K562 (cell line): ENCODE results near the gene RAD51D. TPM values are rescaled to one million over a fixed set of nuclear protein-coding genes. Genes with fewer than 3 reads are reported as not detected.

Experiments used
- ESRRA ChIP-seq: fragments of 450-650 bp; IDR thresholded peaks from 2 replicates; pipeline ENCODE4 v1.6.1; 2014; ENCODE audit warnings: low read depth, mild to moderate bottlenecking, moderate library complexity, borderline replicate concordance
- FOXA1 ChIP-seq: fragments of 450-650 bp; IDR thresholded peaks from 2 replicates; pipeline ENCODE4 v1.6.1; 2016; ENCODE audit warnings: mild to moderate bottlenecking, borderline replicate concordance
- KAT7 ChIP-seq: sonication (generic); formaldehyde crosslinking; IDR thresholded peaks from 2 replicates; pipeline ENCODE4 v1.8.0; 2022; ENCODE audit warnings: missing genetic modification reagents, mild to moderate bottlenecking, borderline replicate concordance
- KDM4B ChIP-seq, 2 experiments: fragments of 450-650 bp in 1 of 2; sonication (generic) in 1 of 2; IDR thresholded peaks; 2 replicates each; pipeline ENCODE4 v1.6.1; 2016 to 2017; ENCODE audit warnings: borderline replicate concordance in 2 of 2, antibody characterized with exemption in 1 of 2, low read depth in 1 of 2, mild to moderate bottlenecking in 1 of 2
- LEF1 ChIP-seq: fragments of 450-650 bp; IDR thresholded peaks from 2 replicates; pipeline ENCODE4 v1.6.1; 2016; ENCODE audit warnings: mild to moderate bottlenecking
- MTA3 ChIP-seq: fragments of 450-650 bp; formaldehyde crosslinking; IDR thresholded peaks from 2 replicates; pipeline ENCODE4 v1.6.1; 2017; ENCODE audit warnings: mild to moderate bottlenecking, borderline replicate concordance
- MXI1 ChIP-seq: IDR thresholded peaks from 2 replicates; pipeline ENCODE4 v1.6.1; 2011; ENCODE audit warnings: low read depth, mild to moderate bottlenecking, improper control_type of control experiment, low read length
- MYBL2 ChIP-seq, 2 experiments: fragments of 450-650 bp in 1 of 2; sonication (generic) in 1 of 2; formaldehyde crosslinking in 1 of 2; IDR thresholded peaks; 2 replicates each; pipeline versions ENCODE4 v1.6.1 to v1.8.1; 2017 to 2022; ENCODE audit warnings: borderline replicate concordance in 1 of 2, inconsistent platforms in 1 of 2, low read depth in 1 of 2, mild to moderate bottlenecking in 1 of 2, missing genetic modification reagents in 1 of 2, moderate library complexity in 1 of 2
- RBM14 ChIP-seq: fragments of 200-400 bp; formaldehyde crosslinking; IDR thresholded peaks from 2 replicates; pipeline ENCODE4 v1.6.1; 2018; ENCODE audit warnings: low read depth, mild to moderate bottlenecking, low read length, moderate library complexity, borderline replicate concordance; ENCODE audit not compliant: insufficient read depth
- RBM34 ChIP-seq: fragments of 200-400 bp; formaldehyde crosslinking; IDR thresholded peaks from 2 replicates; pipeline ENCODE4 v1.6.1; 2018; ENCODE audit warnings: low read length, borderline replicate concordance; ENCODE audit not compliant: insufficient read depth
- SMC3 ChIP-seq: conservative IDR thresholded peaks from 2 replicates; pipeline ENCODE4 v1.6.1; 2011; ENCODE audit warnings: low read depth, low read length, improper control_type of control experiment; ENCODE audit not compliant: insufficient read depth
- SNRNP70 ChIP-seq: fragments of 200-400 bp; formaldehyde crosslinking; optimal IDR thresholded peaks from 2 replicates; pipeline ENCODE3; 2017; ENCODE audit warnings: low read depth, low read length
- SRSF9 ChIP-seq: fragments of 200-400 bp; formaldehyde crosslinking; IDR thresholded peaks from 2 replicates; pipeline ENCODE4 v1.6.1; 2017; ENCODE audit warnings: low read depth, low read length, borderline replicate concordance
- ZNF217 ChIP-seq: sonication (generic); formaldehyde crosslinking; IDR thresholded peaks from 2 replicates; pipeline ENCODE4 v1.8.0; 2022; ENCODE audit warnings: mild to moderate bottlenecking, missing genetic modification reagents
- ZNF354B ChIP-seq: fragments of 250-450 bp; sonication (Bioruptor Pico); IDR thresholded peaks from 2 replicates; pipeline ENCODE4 v1.4.0; 2020
- ZNF699 ChIP-seq: fragments of 250-450 bp; sonication (Bioruptor Pico); IDR thresholded peaks from 2 replicates; pipeline ENCODE4 v1.8.0; 2021; ENCODE audit warnings: mild to moderate bottlenecking, moderate library complexity; ENCODE audit not compliant: insufficient replicate concordance
- polyA plus RNA-seq, 8 experiments: library from polyadenylated mRNA; depleted of rRNA in 4 of 8; stranded (reverse) in 5 of 8; unstranded in 3 of 8; fragments of >200 nt; fragmentation: Nextera tagmentation in 2 of 8; fragmentation: Illumina TruSeq in 1 of 8; extraction: Ambion mirVana in 2 of 8; extraction: Trizol in 1 of 8; gene quantifications; 2 replicates each; pipeline versions ENCODE4 v1.2.1 to v1.2.3, GENCODE V29; 2011 to 2014; ENCODE audit warnings: inconsistent platforms in 1 of 8, missing spikeins in 1 of 8
- total RNA-seq, 7 experiments: library from RNA; depleted of rRNA in 6 of 7; stranded (reverse); fragments of >200 nt in 6 of 7; fragmentation: Illumina TruSeq in 2 of 7; extraction: Trizol in 2 of 7; gene quantifications; 2 replicates each; pipeline versions ENCODE4 v1.2.1 to v1.2.3, GENCODE V29; 2011 to 2021; ENCODE audit warnings: low replicate concordance in 1 of 7
- TF ChIP-seq, protein P1 (sequence below), 2 experiments: fragments of 450-650 bp in 1 of 2; sonication (generic) in 1 of 2; formaldehyde crosslinking in 1 of 2; IDR thresholded peaks in 1 of 2; conservative IDR thresholded peaks in 1 of 2; 2 replicates each; pipeline versions ENCODE4 v1.6.1 to v1.8.1; 2016 to 2023; ENCODE audit warnings: mild to moderate bottlenecking in 2 of 2, moderate library complexity in 2 of 2, inconsistent platforms in 1 of 2, missing genetic modification reagents in 1 of 2
- TF ChIP-seq, protein P2 (sequence below): sonication (generic); formaldehyde crosslinking; IDR thresholded peaks from 2 replicates; pipeline ENCODE4 v1.8.1; 2023; ENCODE audit warnings: mild to moderate bottlenecking, missing genetic modification reagents, moderate library complexity
- TF ChIP-seq, protein P3 (sequence below): IDR thresholded peaks from 2 replicates; pipeline ENCODE4 v1.6.1; 2016; ENCODE audit warnings: missing genetic modification characterization, missing compliant biosample characterization
- TF ChIP-seq, protein P4 (sequence below): sonication (generic); formaldehyde crosslinking; IDR thresholded peaks from 2 replicates; pipeline ENCODE4 v1.4.0; 2020; ENCODE audit warnings: mild to moderate bottlenecking, missing genetic modification reagents

Gene RAD51D
- total and polyA plus RNA-seq, 9 of the 15 experiments (the other 6 are each of a cell fraction or from before 2014, with no cell fraction given) = 2.2 to 16.9 (median 8.7) TPM

DNA sequence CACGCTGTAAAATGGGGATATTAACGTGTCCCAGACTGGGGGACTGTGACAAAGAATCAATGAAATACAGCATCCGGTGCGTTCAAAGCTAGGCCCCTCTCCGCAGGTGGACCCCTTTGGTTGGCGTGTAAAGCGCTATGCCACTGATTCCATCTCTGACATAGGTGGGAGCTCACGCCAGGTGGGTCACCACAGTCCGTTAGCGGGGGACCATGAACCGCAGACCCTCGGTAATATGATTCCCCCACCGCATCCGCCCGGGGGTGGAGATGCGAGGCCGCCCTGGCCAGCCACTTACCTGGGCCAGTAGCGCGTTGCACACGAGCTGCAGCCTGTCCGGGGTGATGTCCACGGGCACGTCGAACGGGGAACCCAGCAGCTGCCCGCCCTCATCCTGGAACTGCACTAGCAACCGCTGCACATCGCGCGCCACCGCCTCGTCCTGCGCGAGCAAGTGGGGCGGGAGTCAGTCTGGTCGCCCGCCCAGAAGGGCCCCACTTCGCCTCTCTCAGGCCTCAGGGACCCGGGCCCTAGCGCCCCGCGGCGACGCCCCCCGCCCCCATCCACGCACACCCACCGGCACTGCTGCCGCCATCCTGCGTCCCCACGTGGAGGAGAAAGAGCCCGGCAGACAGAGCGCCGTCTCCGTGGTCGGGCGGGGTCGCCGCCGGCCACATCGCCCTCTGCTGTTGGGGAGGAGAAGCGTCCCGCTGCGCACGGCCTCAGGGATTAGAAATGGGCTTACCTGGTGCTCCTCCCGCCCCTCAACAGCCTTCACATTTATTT is 22.2 kb upstream of the RAD51D start, which contains the start of gene NLE1 (continued):
- TF ChIP-seq ZNF217 (CRISPR knock-in tag) (no peak), ZNF354B (CRISPR knock-in tag) (no peak), LEF1 (0 out of 2 replicates have a peak, but pooled peaks have one; percentile 10), FOXA1 (no peak), ESRRA (peak; percentile 42), SNRNP70 (no peak), SRSF9 (no peak), RBM14 (no peak), SMC3 (peak; percentile 58; the same call in 1 of the 2 replicates), MYBL2 (IDR thresholded peaks at IDR 0.05; ENCODE audit: low read depth) (no peak), MYBL2 (CRISPR knock-in tag; IDR thresholded peaks at IDR 0.05; ENCODE audit: borderline replicate concordance) (no peak), RBM34 (no peak), ZNF699 (CRISPR knock-in tag) (no peak), MXI1 (peak; percentile 96), MTA3 (peak; percentile 70; the same call in 1 of the 2 replicates), KAT7 (CRISPR knock-in tag) (no peak), KDM4B (IDR thresholded peaks at IDR 0.05; ENCODE audit: borderline replicate concordance in 2 of 2, low read depth in 1 of 2) (peak in 1 of 2 experiments; percentile 71; a peak in 1 of 4 replicates)
- TF ChIP-seq, protein P1, sequence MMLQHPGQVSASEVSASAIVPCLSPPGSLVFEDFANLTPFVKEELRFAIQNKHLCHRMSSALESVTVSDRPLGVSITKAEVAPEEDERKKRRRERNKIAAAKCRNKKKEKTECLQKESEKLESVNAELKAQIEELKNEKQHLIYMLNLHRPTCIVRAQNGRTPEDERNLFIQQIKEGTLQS (IDR thresholded peaks at IDR 0.05) = no peak
- TF ChIP-seq, protein P1 (CRISPR knock-in tag; conservative IDR thresholded peaks at IDR 0.05) = no peak
- TF ChIP-seq, protein P2, sequence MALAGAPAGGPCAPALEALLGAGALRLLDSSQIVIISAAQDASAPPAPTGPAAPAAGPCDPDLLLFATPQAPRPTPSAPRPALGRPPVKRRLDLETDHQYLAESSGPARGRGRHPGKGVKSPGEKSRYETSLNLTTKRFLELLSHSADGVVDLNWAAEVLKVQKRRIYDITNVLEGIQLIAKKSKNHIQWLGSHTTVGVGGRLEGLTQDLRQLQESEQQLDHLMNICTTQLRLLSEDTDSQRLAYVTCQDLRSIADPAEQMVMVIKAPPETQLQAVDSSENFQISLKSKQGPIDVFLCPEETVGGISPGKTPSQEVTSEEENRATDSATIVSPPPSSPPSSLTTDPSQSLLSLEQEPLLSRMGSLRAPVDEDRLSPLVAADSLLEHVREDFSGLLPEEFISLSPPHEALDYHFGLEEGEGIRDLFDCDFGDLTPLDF (CRISPR knock-in tag) = no peak; the same call in 1 of the 2 replicates
- TF ChIP-seq, protein P3, sequence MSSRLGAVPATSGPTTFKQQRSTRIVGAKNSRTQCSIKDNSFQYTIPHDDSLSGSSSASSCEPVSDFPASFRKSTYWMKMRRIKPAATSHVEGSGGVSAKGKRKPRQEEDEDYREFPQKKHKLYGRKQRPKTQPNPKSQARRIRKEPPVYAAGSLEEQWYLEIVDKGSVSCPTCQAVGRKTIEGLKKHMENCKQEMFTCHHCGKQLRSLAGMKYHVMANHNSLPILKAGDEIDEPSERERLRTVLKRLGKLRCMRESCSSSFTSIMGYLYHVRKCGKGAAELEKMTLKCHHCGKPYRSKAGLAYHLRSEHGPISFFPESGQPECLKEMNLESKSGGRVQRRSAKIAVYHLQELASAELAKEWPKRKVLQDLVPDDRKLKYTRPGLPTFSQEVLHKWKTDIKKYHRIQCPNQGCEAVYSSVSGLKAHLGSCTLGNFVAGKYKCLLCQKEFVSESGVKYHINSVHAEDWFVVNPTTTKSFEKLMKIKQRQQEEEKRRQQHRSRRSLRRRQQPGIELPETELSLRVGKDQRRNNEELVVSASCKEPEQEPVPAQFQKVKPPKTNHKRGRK (tag) = no peak
- TF ChIP-seq, protein P4, sequence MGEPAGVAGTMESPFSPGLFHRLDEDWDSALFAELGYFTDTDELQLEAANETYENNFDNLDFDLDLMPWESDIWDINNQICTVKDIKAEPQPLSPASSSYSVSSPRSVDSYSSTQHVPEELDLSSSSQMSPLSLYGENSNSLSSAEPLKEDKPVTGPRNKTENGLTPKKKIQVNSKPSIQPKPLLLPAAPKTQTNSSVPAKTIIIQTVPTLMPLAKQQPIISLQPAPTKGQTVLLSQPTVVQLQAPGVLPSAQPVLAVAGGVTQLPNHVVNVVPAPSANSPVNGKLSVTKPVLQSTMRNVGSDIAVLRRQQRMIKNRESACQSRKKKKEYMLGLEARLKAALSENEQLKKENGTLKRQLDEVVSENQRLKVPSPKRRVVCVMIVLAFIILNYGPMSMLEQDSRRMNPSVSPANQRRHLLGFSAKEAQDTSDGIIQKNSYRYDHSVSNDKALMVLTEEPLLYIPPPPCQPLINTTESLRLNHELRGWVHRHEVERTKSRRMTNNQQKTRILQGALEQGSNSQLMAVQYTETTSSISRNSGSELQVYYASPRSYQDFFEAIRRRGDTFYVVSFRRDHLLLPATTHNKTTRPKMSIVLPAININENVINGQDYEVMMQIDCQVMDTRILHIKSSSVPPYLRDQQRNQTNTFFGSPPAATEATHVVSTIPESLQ (CRISPR knock-in tag) = no peak
